ENCODE measurements around the gene PRKN. TPM values are rescaled to one million over a fixed set of nuclear protein-coding genes. Genes with fewer than 3 reads are reported as not detected.

The PRKN gene
- total RNA-seq, 2 donors from 2014 or later, result 3.3 to 4.8 TPM

- Histone ChIP-seq H3K27ac (ENCODE audit: low read depth, low read length) (no peak overlapping the region), H3K9ac (ENCODE audit: extremely low read depth, low read length, poor library complexity, severe bottlenecking) (no peak overlapping the region), H3K4me3 (ENCODE audit: low read length) (no peak overlapping the region), H3K27me3 (ENCODE audit: control insufficient read depth, insufficient read depth, low read length, poor library complexity, severe bottlenecking) (peaks cover 14% of the 10 kb centered on the region), H3K9me3 (ENCODE audit: control insufficient read depth, low read length) (no peaks in the 10 kb centered on the region), H3K4me1 (ENCODE audit: control insufficient read depth, insufficient read depth, low read length) (peaks cover 3% of the 10 kb centered on the region), H3K36me3 (ENCODE audit: control insufficient read depth, insufficient read depth, low read length) (no peaks in the 10 kb centered on the region)
- DNase-seq, result no peak
- H3K9me3 Mint-ChIP-seq, result no peaks in the 10 kb centered on the region
- H3K36me3 Mint-ChIP-seq (ENCODE audit: low read depth), result no peaks in the 10 kb centered on the region
- H3K4me3 Mint-ChIP-seq, result no peak overlapping the region
- WGBS, 2 experiments (ENCODE audit: insufficient coverage in 1 of 2, insufficient read length in 1 of 2), result 68 to 80% methylated on average over 5 to 7 of the region's 7 CpGs
- TF ChIP-seq CTCF (conservative IDR thresholded peaks at IDR 0.05), result no peak
- H3K4me1 Mint-ChIP-seq, result peaks cover 7% of the 10 kb centered on the region
- no peaks in the 10 kb centered on the region for H3K27me3 Mint-ChIP-seq (ENCODE audit: insufficient read depth)
- no peak overlapping the region for H3K27ac Mint-ChIP-seq
Observed at GRCh38 chr6:162638931-162639574, 88.5 kb downstream of the PRKN start.

GRCh38 chr6:162637317-162637716, 90.2 kb downstream of the PRKN start:
- H3K4me3 Mint-ChIP-seq, result no peak overlapping the region
- no peak for TF ChIP-seq CTCF (conservative IDR thresholded peaks at IDR 0.05)
- H3K27me3 Mint-ChIP-seq (ENCODE audit: insufficient read depth), result no peaks in the 10 kb centered on the region
- no peaks in the 10 kb centered on the region for H3K36me3 Mint-ChIP-seq (ENCODE audit: low read depth)
- Histone ChIP-seq H3K9ac (ENCODE audit: extremely low read depth, low read length, poor library complexity, severe bottlenecking) (no peak overlapping the region), H3K4me1 (ENCODE audit: control insufficient read depth, insufficient read depth, low read length) (peaks cover 3% of the 10 kb centered on the region), H3K4me3 (ENCODE audit: low read length) (no peak overlapping the region), H3K9me3 (ENCODE audit: control insufficient read depth, low read length) (no peaks in the 10 kb centered on the region), H3K27me3 (ENCODE audit: control insufficient read depth, insufficient read depth, low read length, poor library complexity, severe bottlenecking) (peaks cover 14% of the 10 kb centered on the region), H3K36me3 (ENCODE audit: control insufficient read depth, insufficient read depth, low read length) (no peaks in the 10 kb centered on the region), H3K27ac (ENCODE audit: low read depth, low read length) (no peak overlapping the region)
- H3K9me3 Mint-ChIP-seq, result no peaks in the 10 kb centered on the region
- 96 to 100% methylated on average over 2 of the region's 2 CpGs for WGBS, 2 experiments (ENCODE audit: insufficient coverage in 1 of 2, insufficient read length in 1 of 2)
- H3K4me1 Mint-ChIP-seq, result peaks cover 10% of the 10 kb centered on the region
- no peak for DNase-seq
- no peak overlapping the region for H3K27ac Mint-ChIP-seq

GRCh38 chr6:162636167-162636566, 91.4 kb downstream of the PRKN start:
- H3K4me3 Mint-ChIP-seq, result no peak overlapping the region
- no peak overlapping the region for H3K9ac ChIP-seq (ENCODE audit: extremely low read depth, low read length, poor library complexity, severe bottlenecking)
- H3K27ac ChIP-seq (ENCODE audit: low read depth, low read length), result no peak overlapping the region
- no peak overlapping the region for H3K27ac Mint-ChIP-seq
- no peaks in the 10 kb centered on the region for H3K27me3 Mint-ChIP-seq (ENCODE audit: insufficient read depth)
- no peaks in the 10 kb centered on the region for H3K4me1 ChIP-seq (ENCODE audit: control insufficient read depth, insufficient read depth, low read length)
- no peaks in the 10 kb centered on the region for H3K36me3 ChIP-seq (ENCODE audit: control insufficient read depth, insufficient read depth, low read length)
- H3K4me3 ChIP-seq (ENCODE audit: low read length), result no peak overlapping the region
- H3K9me3 ChIP-seq (ENCODE audit: control insufficient read depth, low read length), result no peaks in the 10 kb centered on the region
- H3K36me3 Mint-ChIP-seq (ENCODE audit: low read depth), result no peaks in the 10 kb centered on the region
- no peaks in the 10 kb centered on the region for H3K9me3 Mint-ChIP-seq
- peaks cover 6% of the 10 kb centered on the region for H3K4me1 Mint-ChIP-seq
- DNase-seq, result no peak
- peaks cover 14% of the 10 kb centered on the region for H3K27me3 ChIP-seq (ENCODE audit: control insufficient read depth, insufficient read depth, low read length, poor library complexity, severe bottlenecking)
- TF ChIP-seq CTCF (conservative IDR thresholded peaks at IDR 0.05), result no peak

Measured in endodermal cell (in vitro differentiated cells).